NCI-H1694 (cell line): Measurements from ENCODE around the gene MUC5B.
A peak's percentile ranks its signal among the peaks of the same experiment; 100 is the strongest.

Experiments used
- DNase-seq: peaks from one replicate; lab custom pipeline; 2025; lab: John Stamatoyannopoulos, UW

MUC5B gene

DNA sequence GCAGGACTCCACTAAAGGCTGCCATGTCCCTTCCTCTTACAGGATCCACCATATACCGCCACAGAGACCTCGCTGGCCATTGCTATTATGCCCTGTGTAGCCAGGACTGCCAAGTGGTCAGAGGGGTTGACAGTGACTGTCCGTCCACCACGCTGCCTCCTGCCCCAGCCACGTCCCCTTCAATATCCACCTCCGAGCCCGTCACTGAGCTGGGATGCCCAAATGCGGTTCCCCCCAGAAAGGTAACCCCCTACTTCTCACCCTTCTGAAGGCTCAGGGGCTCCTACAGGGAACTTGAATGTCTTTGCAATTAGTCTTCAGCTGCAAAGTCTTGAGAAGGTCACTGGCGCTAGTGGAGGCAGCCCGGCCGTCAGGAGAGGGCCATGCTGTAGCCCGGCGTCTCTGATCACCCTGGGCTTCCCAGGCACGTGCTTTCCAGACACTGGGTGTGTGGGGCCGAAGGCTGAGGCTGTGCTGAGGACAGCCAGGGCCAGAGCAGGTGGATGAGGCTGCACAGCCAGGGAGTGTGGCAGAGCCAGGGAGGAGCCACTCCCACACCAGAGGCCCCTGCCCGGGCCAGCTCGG lies 30.0 kb upstream of the MUC5B start:
- no peak for DNase-seq

DNA sequence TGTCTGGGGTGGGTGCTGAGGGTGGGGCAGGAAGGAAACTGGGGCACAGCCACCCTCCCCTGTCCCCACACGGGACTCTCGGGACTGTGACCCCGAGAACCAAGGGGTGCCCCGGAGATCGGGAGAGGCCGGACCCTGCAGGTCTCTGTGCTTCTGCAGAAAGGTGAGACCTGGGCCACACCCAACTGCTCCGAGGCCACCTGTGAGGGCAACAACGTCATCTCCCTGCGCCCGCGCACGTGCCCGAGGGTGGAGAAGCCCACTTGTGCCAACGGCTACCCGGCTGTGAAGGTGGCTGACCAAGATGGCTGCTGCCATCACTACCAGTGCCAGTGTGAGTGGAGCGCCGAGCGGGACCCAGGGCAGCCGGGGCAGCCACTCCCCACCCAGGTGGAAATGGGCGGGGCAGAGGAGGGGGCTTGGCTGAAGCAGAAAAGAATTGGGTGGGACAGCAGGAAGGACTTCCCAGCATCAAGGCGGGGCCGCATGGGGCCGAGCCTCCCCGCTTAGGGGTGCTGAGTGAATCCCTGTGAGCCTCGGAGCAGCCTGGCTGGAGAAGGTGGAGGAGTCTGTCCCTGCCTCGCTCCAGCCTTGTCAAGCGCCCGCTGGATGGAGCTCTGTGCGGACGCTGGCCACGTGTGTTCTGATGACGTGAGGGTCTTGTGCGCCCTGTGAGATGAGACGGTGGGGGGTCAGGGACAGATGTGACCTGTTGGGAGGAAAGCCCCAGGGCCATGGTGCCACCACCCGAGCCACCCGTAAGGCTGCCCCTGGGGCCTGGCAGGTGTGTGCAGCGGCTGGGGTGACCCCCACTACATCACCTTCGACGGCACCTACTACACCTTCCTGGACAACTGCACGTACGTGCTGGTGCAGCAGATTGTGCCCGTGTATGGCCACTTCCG lies 29.3 kb upstream of the MUC5B start:
- DNase-seq, result no peak

DNA sequence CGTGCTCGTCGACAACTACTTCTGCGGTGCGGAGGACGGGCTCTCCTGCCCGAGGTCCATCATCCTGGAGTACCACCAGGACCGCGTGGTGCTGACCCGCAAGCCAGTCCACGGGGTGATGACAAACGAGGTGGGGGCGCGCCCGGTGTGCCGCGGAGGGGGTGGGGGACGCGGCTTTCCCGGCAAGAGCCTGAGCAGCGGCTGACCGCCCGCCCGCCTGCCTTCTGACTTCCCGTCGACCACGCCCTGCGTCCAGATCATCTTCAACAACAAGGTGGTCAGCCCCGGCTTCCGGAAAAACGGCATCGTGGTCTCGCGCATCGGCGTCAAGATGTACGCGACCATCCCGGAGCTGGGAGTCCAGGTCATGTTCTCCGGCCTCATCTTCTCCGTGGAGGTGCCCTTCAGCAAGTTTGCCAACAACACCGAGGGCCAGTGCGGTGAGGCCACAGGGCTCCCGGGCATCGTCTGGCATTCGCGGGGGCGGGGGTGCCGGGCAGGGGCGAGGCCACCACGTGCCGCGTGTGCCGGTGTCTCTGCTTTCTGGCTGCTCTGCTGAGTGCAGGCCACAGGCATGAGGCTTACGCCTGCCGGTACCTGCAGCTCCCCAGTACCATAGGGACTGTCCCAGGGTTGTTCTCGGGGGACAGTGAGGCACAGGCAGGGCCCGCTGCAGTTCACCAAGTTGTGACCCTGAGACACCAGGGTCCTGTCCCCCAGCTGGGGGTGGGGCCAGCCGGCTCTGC lies 28.5 kb upstream of the MUC5B start:
- DNase-seq, result no peak

DNA sequence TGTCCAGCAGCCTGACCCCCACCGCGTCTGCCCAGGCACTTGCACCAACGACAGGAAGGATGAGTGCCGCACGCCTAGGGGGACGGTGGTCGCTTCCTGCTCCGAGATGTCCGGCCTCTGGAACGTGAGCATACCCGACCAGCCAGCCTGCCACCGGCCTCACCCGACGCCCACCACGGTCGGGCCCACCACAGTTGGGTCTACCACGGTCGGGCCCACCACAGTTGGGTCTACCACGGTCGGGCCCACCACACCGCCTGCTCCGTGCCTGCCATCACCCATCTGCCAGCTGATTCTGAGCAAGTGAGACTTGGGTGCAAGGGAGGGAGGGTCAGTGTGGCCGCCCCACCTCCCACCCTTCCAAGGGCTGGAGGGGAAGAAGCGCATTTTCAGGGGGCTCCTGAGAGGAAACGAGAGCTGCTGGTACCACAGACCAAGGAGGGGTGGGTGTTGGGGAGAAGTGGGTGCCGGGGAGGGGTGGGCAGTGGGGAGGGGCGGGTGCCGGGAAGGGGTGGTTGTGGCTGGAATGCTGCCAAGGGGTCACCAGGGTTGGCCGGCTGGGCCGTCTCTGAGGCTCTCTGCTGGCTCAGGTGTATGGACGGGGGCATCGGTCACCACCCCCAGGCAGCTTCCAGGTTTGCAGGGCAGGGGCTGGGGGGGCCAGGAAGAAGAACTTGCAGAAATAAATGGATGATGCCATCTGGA lies 27.7 kb upstream of the MUC5B start:
- no peak for DNase-seq

DNA sequence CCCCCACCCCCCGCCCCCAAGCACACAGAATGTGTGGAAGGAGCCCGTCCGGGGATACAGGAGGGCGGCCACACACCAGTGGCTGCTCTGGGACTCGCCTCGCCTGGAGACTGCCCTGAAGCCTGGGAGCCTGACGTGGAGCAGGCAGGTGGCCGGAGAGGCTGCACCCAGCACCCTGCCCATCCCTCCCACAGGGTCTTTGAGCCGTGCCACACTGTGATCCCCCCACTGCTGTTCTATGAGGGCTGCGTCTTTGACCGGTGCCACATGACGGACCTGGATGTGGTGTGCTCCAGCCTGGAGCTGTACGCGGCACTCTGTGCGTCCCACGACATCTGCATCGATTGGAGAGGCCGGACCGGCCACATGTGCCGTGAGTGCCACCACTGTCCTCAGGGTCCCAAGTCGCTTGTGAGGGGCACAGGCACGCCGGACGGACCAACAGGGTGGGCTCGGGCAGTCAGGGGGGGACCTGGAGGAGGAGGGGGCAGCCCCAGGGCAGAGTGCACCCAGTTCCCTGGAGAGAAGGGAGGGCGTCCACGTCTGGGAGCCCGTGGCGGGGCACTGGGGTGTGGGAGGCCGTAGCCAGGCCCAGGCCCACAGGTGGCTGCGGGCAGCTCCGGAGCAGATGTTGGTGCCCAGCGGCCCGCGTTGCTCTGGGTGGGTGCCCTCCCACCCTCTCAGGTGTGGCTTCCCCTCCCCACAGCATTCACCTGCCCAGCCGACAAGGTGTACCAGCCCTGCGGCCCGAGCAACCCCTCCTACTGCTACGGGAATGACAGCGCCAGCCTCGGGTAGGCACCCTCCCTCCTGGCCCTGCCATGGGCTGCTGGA lies 27.0 kb upstream of the MUC5B start:
- no peak for DNase-seq

DNA sequence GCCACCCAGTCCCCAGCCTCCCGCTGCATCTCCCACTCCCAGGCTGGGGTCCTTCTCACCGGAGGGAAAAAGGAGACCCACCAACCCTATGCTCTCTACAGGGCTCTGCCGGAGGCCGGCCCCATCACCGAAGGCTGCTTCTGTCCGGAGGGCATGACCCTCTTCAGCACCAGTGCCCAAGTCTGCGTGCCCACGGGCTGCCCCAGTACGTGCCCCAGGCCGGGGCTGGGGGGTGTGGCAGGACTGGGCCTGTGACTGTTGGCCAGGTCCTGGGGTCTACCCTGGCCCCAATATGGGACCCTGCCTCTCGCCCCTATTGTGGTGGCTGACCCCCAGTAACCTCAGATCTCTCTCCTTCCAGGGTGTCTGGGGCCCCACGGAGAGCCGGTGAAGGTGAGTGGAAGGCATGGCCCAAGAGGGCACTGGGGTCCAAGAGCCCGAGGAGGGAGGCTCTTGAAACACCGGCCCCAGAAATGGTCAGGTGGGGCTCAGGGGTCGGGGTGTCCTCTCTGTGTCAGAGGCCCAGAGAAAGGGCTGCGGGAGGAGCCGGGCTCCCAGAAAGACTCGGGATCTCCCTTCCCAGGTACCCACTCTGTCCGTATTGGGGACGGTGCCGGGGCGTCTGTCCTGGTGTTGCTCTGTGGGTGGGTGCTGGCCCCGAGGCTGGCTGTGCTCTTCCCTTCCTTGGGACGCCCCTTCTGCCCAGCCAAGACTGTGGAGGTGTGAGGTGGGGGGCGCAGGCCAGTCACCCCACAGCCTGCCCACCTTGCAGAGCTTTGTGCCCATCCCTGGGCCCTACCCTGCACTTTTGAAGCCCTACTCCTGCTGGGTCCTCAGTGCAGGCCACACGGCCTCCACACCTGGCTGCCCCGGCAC lies 26.1 kb upstream of the MUC5B start:
- DNase-seq, result no peak

DNA sequence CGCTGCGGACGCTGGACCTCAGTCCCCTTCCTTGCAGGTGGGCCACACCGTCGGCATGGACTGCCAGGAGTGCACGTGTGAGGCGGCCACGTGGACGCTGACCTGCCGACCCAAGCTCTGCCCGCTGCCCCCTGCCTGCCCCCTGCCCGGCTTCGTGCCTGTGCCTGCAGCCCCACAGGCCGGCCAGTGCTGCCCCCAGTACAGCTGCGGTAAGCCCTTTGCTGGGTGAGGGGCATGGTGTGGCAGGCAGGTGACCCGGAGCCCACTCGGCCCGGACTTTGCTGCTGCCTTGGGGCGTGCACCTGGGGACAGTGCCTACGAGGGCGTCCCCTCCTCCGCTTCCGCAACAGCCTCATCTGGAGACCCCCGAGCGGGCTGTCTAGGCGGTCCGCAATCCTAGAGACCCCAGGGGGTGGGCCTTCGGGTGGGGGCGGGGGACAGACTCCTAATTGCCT lies 25.4 kb upstream of the MUC5B start:
- DNase-seq, result no peak

DNA sequence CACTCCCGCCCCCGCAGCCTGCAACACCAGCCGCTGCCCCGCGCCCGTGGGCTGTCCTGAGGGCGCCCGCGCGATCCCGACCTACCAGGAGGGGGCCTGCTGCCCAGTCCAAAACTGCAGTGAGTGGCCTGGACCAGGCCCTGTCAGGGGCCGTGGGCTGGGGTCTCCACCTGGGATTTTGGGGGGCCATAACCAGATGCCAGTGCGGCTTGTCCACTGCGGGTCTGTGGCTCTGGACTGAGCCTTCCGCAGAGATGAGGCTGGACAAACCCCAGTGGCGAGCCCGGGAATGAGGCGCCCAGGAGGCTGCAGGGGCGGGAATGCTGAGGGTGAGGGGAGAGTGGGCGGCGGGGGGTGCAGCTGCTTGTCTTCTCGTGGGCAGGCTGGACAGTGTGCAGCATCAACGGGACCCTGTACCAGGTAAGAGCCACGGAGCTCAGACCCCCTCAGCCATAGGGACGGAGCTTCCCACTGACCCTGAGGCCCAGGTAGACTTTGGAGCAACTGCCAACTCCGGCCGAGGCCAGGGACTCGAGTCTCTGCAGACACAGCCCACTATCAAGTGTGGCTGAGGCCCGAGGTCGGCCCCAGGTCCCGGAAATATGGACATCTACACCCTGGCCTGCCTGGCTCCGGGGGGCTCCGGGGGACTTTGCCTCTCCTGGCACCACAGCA lies 24.8 kb upstream of the MUC5B start:
- DNase-seq, result no peak

DNA sequence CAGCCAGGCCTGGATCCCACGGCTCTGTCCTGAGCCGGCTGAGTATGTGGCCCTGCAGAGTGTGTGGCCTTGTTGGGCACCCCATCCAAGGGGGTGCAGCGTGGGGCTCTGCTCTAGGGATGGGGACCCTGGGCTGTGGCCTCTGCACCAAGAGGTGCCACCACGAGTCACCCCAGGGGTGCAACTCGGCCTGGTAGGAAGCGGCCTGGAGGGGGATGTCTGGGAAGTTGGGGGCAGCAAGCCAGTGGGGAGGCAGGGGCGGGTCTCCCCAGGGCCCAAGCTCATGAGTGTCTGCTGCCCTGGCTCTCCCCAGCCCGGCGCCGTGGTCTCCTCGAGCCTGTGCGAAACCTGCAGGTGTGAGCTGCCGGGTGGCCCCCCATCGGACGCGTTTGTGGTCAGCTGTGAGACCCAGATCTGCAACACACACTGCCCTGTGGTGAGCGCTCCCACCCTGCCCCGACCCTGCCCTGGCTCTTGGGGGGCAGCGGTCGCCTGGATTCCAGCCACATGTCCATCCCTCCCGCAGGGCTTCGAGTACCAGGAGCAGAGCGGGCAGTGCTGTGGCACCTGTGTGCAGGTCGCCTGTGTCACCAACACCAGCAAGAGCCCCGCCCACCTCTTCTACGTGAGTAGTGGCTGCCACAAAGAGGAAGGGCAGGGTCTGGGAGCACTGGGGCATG lies 24.2 kb upstream of the MUC5B start:
- DNase-seq, result no peak

DNA sequence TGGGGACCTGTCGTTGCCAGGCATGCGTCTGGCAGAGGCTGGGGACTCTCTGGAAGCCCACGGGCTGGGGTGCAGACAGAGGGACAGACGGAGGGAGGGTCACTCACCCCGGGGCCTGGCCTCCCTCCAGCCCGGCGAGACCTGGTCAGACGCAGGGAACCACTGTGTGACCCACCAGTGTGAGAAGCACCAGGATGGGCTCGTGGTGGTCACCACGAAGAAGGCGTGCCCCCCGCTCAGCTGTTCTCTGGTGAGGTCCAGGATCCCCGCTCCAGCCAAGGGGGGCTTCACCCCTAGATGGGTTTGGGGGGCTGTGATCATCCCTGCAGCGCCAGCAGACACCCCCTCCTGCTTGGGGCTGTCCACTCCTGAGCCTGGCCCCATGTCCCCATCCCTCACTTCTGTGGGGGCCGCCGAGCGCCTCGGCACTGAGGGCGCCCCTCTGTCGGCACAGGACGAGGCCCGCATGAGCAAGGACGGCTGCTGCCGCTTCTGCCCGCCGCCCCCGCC lies 23.6 kb upstream of the MUC5B start:
- DNase-seq, result no peak

DNA sequence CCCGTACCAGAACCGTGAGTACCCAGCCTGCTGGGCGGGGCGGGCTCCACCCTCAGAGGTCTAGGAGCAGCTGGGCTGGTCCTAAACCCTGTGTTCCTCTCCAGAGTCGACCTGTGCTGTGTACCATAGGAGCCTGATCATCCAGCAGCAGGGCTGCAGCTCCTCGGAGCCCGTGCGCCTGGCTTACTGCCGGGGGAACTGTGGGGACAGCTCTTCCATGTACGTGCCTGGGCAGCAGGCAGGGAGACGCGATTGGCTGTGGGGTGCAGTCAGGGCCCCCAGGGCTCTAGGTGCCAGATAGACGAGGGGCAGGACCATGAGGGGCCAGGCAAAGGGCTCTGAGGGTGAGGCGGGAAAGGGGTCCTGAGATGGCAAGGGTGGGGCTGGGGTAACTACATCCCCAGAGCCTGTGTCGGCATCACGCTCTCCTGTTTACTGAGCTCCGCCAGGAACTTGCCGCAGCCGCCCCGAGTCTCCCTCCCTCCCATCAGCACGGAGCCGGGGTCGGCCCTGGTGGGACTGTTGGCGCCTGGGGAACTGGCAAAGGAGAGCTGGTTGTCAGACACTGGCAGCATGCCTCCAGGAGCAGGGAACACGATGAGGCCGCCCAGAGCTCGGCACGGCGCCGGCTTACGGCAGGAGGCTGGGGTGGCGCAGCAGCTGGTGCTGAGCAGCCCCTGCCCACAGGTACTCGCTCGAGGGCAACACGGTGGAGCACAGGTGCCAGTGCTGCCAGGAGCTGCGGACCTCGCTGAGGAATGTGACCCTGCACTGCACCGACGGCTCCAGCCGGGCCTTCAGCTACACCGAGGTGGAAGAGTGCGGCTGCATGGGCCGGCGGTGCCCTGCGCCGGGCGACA lies 22.9 kb upstream of the MUC5B start:
- DNase-seq, result peak; percentile 19

DNA sequence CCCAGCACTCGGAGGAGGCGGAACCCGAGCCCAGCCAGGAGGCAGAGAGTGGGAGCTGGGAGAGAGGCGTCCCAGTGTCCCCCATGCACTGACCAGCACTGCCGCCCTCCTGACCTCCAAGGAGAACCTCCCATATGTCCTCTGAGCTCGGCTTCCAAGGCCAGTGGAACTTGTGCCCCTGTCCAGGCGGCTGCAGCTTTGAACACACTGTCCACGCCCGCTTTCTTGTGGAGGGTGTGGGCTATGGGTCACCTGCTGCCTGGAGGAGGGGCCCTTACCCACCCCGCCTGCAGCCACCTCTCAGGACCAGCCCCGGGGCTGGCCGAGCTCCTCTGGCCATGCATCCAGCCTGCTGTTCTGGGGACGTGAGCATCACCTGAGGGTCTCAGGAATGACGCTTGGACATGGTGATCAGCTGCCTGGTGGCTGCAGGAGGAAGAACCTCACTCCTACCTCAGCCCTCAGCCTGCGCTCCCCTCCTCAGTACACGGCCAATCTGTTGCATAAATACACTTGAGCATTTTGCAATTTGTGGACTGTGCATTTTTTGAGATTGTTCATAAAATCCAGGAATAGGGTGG lies 22.2 kb upstream of the MUC5B start:
- no peak for DNase-seq

DNA sequence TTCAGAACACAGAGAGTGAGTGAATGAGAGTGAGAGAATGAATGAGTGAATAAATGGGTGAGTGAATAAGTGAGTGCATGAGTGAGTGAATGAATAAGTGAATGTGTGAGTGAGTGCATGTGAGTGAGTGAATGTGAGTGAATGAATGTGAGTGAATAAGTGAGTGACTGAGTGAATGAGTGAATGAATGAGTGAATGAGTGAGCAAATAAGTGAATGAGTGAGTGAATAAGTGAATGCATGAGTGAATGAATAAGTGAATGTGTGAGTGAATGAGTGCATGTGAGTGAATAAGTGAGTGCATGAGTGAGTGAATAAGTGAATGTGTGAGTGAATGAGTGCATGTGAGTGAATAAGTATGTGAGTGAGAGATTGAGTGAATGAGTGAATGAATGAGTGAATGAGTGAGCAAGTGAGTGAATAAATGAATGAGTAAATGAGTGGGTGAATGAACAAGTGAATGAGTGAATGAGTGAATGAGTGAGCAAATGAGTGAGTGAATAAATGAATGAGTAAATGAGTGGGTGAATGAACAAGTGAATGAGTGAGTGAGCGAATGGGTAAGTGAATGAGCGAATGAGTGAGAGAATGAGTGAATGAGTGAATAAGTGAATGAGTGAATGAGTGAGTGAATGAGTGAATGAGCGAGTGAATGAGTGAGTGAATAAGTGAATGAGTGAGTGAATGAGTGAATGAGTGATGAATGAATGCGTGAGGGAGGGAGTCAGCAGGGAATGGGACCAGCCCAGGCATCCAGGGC lies 21.3 kb upstream of the MUC5B start:
- DNase-seq, result no peak

DNA sequence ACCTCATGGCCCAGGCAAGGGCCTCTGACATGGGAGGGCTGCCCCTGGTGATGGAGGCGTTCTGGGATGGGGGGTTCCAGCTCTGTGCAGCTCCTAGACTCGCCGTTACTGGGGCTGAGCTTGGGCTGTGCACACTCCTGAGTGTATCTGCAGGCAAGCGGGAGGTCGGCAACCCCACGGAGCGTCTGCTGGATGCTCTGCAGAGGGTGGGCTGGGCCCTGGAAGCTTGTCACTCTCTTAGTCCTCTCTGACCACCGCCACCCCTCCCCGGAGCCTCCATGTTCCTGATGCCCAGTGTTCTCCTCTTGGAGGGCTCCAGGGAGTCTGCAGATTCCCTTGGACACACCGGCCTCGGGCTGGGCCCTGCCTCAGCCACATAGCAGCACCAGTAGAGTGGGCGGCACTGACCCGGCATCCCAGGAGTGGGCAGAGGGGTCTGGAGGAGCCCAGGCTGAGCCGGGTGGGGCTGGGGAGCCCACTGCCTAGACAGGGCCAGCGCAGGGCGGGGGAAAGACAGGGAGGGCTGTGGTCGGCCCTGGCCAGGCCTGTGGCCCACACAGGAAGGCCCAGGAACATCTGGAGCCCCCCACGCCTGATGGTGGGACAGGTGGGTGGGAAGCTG lies 20.6 kb upstream of the MUC5B start:
- no peak for DNase-seq

DNA sequence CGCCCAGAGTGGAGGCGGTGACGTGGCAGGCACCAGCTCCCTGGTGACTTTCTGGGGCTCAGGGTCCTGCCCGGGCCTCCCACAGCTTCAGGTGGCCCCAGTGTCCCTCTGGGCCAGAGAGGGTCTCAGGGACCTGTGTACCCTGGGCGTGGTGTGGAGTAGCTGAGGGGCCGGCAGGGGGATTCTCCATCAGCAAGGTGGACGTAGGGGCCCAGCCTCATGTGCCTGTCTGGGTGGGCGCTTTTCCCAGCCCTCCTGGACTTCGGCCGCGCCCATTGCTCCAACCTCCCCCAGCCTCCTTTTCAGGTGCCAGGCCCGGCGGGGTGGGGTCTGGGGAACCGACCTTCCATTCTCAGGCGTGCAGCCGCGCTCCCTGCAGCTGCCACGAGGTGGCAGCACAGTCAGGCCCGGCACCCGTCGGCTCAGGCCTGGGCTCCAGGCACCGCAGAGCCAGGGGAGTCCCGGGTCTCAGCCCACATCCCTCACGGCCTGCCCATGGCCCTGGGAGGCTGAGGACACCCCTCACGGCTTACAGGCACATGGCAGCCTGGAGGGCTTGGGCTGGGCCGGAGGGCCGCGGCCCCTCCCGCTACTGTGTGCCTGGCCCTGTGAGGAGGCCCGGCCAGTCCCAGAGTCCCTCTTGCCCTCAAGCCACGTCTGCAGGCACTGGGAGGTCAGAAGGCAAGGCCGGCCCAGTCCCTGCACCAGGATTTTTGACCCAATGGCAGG lies 19.9 kb upstream of the MUC5B start:
- DNase-seq, result peak; percentile 6
